OCI-LY1 (cell line): ENCODE results near the gene PARP3.

Source experiments
- H2AFZ ChIP-seq: fragments of 200-600 bp; sonication (generic), shearing (Covaris generic); 2 replicates; pipeline ENCODE4 v1.6.0; 2014; ENCODE audit warnings: antibody characterized with exemption, mild to moderate bottlenecking, low read length
- H3F3A ChIP-seq: fragments of 200-600 bp; sonication (generic), shearing (Covaris generic); 2 replicates; pipeline ENCODE4 v1.6.0; 2014; ENCODE audit warnings: mild to moderate bottlenecking, antibody characterized with exemption, low read length, moderate library complexity; ENCODE audit not compliant: insufficient read depth
- H3K27ac ChIP-seq: fragments of 200-600 bp; sonication (generic); 2 replicates; pipeline ENCODE4 v1.5.1; 2014; ENCODE audit warnings: low read length, mixed run types, mild to moderate bottlenecking, low read depth; ENCODE audit not compliant: poor library complexity, severe bottlenecking
- H3K27me3 ChIP-seq: fragments of 200-600 bp; sonication (generic); 2 replicates; pipeline ENCODE4 v1.6.0; 2014; ENCODE audit warnings: antibody characterized with exemption, mild to moderate bottlenecking, low read length, moderate library complexity; ENCODE audit not compliant: insufficient read depth
- H3K36me3 ChIP-seq: fragments of 200-600 bp; sonication (generic); 2 replicates; pipeline ENCODE4 v1.6.1; 2014; ENCODE audit warnings: mild to moderate bottlenecking, antibody characterized with exemption, low read length, moderate library complexity, mixed read lengths; ENCODE audit not compliant: insufficient read depth
- H3K4me1 ChIP-seq: fragments of 200-600 bp; sonication (generic); 2 replicates; pipeline ENCODE4 v1.5.1; 2014; ENCODE audit warnings: mild to moderate bottlenecking, low read length, moderate library complexity; ENCODE audit not compliant: insufficient read depth, severe bottlenecking
- H3K4me2 ChIP-seq: fragments of 200-600 bp; sonication (generic), shearing (Covaris generic); 2 replicates; pipeline ENCODE4 v1.6.1; 2014; ENCODE audit warnings: low read length
- H3K4me3 ChIP-seq: fragments of 200-600 bp; sonication (generic); 2 replicates; pipeline ENCODE4 v1.5.1; 2014; ENCODE audit warnings: low read length, low read depth, mild to moderate bottlenecking, mixed read lengths; ENCODE audit not compliant: poor library complexity, severe bottlenecking
- H3K79me2 ChIP-seq: fragments of 200-600 bp; shearing (Covaris generic); 2 replicates; pipeline ENCODE4 v1.6.1; 2016; ENCODE audit warnings: mixed run types, low read length, mixed read lengths; ENCODE audit not compliant: insufficient read depth
- H3K9ac ChIP-seq: fragments of 200-600 bp; sonication (generic), shearing (Covaris generic); 2 replicates; pipeline ENCODE4 v1.6.1; 2014; ENCODE audit warnings: mild to moderate bottlenecking, low read length, mixed read lengths
- H3K9me2 ChIP-seq: fragments of 200-600 bp; sonication (generic), shearing (Covaris generic); 2 replicates; pipeline ENCODE4 v1.6.1; 2014; ENCODE audit warnings: low read depth, mild to moderate bottlenecking, low read length, mixed read lengths
- H3K9me3 ChIP-seq: fragments of 200-600 bp; shearing (Covaris generic); 2 replicates; pipeline ENCODE4 v1.6.1; 2014; ENCODE audit warnings: low read length, mixed read lengths
- H4K20me1 ChIP-seq: fragments of 200-600 bp; sonication (generic), shearing (Covaris generic); 2 replicates; pipeline ENCODE4 v1.6.0; 2016; ENCODE audit warnings: mild to moderate bottlenecking, low read length; ENCODE audit not compliant: insufficient read depth
- CTCF ChIP-seq: fragments of 200-600 bp; sonication (generic), shearing (Covaris generic); IDR thresholded peaks from 2 replicates; pipeline ENCODE4 v1.5.1; 2017; ENCODE audit warnings: mild to moderate bottlenecking, antibody characterized with exemption, low read length, moderate library complexity, mixed read lengths
- EZH2 ChIP-seq: fragments of 200-600 bp; sonication (generic), shearing (Covaris generic); IDR thresholded peaks from 2 replicates; pipeline ENCODE4 v1.8.0; 2017; ENCODE audit warnings: borderline replicate concordance, mixed run types, mild to moderate bottlenecking, antibody characterized with exemption, low read length, moderate library complexity, mixed read lengths

The PARP3 gene

GRCh38 chr3:51934991-51935885 lies 6.9 kb upstream of the PARP3 start:
- Histone ChIP-seq H3K36me3 (peaks cover 59% of the 10 kb centered on the region), H3F3A (no peaks in the 10 kb centered on the region), H3K4me3 (no peak overlapping the region), H3K9me3 (no peaks in the 10 kb centered on the region), H3K4me1 (peaks cover 10% of the 10 kb centered on the region), H2AFZ (no peak overlapping the region), H4K20me1 (no peaks in the 10 kb centered on the region), H3K9ac (no peak overlapping the region), H3K4me2 (no peak overlapping the region), H3K27me3 (no peaks in the 10 kb centered on the region), H3K9me2 (no peaks in the 10 kb centered on the region), H3K79me2 (no peaks in the 10 kb centered on the region), H3K27ac (no peak overlapping the region)
- TF ChIP-seq CTCF (no peak), EZH2 (no peak)

DNA sequence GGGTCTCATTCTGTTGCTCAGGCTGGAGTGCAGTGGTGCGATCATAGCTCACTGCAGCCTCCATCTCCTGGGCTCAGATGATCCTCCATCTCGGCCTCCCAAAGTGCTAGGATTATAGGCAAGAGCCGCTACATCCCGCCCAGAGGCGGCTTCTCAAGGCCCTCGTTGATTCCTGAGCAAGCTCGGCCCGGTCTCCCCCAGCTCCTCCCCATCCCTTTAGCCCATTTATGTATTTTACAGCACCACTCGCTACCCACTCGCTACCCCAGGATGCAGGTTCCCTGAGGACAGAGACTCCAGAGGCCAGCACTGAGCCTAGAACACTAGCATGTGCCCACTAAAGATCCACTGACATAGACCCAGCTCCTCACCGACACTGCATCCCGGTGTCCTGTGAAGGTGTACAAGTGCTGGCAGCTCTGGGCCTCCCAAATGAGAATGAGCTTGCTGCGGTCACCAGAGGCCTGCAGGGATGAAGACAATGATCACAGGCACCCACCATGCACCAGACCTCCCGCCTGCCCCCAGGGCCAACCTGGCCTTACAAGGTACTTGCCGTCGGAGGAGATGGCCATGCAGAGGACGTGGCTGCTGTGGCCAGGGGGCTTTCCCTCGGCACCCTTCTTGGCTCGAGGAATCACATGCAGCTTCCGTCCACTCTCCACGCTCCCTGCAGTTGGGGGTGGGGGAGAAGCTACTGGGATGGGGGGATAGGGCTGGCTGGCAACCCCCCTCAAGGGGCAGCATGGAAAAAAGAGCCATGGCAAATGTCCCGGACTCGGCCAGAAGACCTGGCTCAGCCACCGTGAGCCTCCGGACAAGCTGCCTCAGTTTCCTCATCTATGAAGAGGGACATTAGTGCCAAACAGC lies 6.0 kb upstream of the PARP3 start:
- H2AFZ ChIP-seq, result no peak overlapping the region
- H3K27ac ChIP-seq, result no peak overlapping the region
- no peaks in the 10 kb centered on the region for H3K9me2 ChIP-seq
- H3K4me3 ChIP-seq, result no peak overlapping the region
- no peaks in the 10 kb centered on the region for H3F3A ChIP-seq
- H3K79me2 ChIP-seq, result peaks cover 4% of the 10 kb centered on the region; the same call in 1 of the 2 replicates
- H3K36me3 ChIP-seq, result peaks cover 59% of the 10 kb centered on the region
- H3K27me3 ChIP-seq, result no peaks in the 10 kb centered on the region
- H3K9me3 ChIP-seq, result no peaks in the 10 kb centered on the region
- H3K4me1 ChIP-seq, result peaks cover 18% of the 10 kb centered on the region
- no peak overlapping the region for H3K9ac ChIP-seq
- no peaks in the 10 kb centered on the region for H4K20me1 ChIP-seq
- H3K4me2 ChIP-seq, result no peak overlapping the region
- TF ChIP-seq CTCF (no peak), EZH2 (no peak)

GRCh38 chr3:51937014-51937413 lies 5.1 kb upstream of the PARP3 start:
- Histone ChIP-seq H3K9me2 (no peaks in the 10 kb centered on the region), H2AFZ (no peak overlapping the region), H3K9ac (no peak overlapping the region), H3F3A (no peaks in the 10 kb centered on the region), H3K36me3 (peaks cover 59% of the 10 kb centered on the region), H3K4me3 (no peak overlapping the region), H3K27ac (no peak overlapping the region), H3K4me1 (peaks cover 21% of the 10 kb centered on the region), H3K79me2 (peaks cover 7% of the 10 kb centered on the region; the same call in 1 of the 2 replicates), H3K9me3 (no peaks in the 10 kb centered on the region), H4K20me1 (no peaks in the 10 kb centered on the region), H3K27me3 (no peaks in the 10 kb centered on the region), H3K4me2 (no peak overlapping the region)
- TF ChIP-seq CTCF, result no peak
- TF ChIP-seq EZH2, result no peak
